Activated CD4-positive, alpha-beta T cell treated with anti-CD3 and anti-CD28 coated beads, Interleukin-2, amount 50 U/mL, for 16 hours (primary cell): ENCODE results near the gene CCDC88C.

Experiments
- DNase-seq: peaks from one replicate; pipeline ENCODE4 v3.0.0-alpha.2; 2020

Gene CCDC88C

GRCh38 chr14:91363776-91364523 lies 53.7 kb downstream of the CCDC88C start:
- no peak for DNase-seq

- no peak for DNase-seq
These were observed 56.3 kb downstream of the CCDC88C start for GRCh38 chr14:91361233-91361811.

GRCh38 chr14:91360490-91361232 lies 57.0 kb downstream of the CCDC88C start:
- DNase-seq = no peak

- no peak for DNase-seq
These were observed 58.9 kb downstream of the CCDC88C start for GRCh38 chr14:91358654-91359220.

GRCh38 chr14:91358025-91358319 lies 59.6 kb downstream of the CCDC88C start:
- no peak for DNase-seq

GRCh38 chr14:91357272-91358024 lies 60.2 kb downstream of the CCDC88C start:
- no peak for DNase-seq

- DNase-seq = no peak
These were observed 61.3 kb downstream of the CCDC88C start for GRCh38 chr14:91356181-91356763.

- no peak for DNase-seq
These were observed 62.5 kb downstream of the CCDC88C start for GRCh38 chr14:91354979-91355685.

GRCh38 chr14:91354221-91354916 lies 63.3 kb downstream of the CCDC88C start:
- DNase-seq = no peak

GRCh38 chr14:91352728-91353692 lies 64.6 kb downstream of the CCDC88C start:
- DNase-seq = no peak

GRCh38 chr14:91352053-91352452 lies 65.6 kb downstream of the CCDC88C start:
- DNase-seq = no peak

- DNase-seq = no peak
These were observed 66.1 kb downstream of the CCDC88C start for GRCh38 chr14:91351512-91351862.

GRCh38 chr14:91350813-91351511 lies 66.7 kb downstream of the CCDC88C start:
- peak; percentile 88 for DNase-seq

- DNase-seq = no peak
These were observed 67.2 kb downstream of the CCDC88C start for GRCh38 chr14:91350483-91350812.

GRCh38 chr14:91349481-91350074 lies 68.0 kb downstream of the CCDC88C start:
- peak; percentile 87 for DNase-seq

GRCh38 chr14:91348845-91349465 lies 68.7 kb downstream of the CCDC88C start:
- DNase-seq = peak; percentile 40

- no peak for DNase-seq
These were observed 70.8 kb downstream of the CCDC88C start for GRCh38 chr14:91346838-91347173.

- DNase-seq = no peak
These were observed 73.5 kb downstream of the CCDC88C start for GRCh38 chr14:91344096-91344495.

GRCh38 chr14:91343051-91343450 lies 74.6 kb downstream of the CCDC88C start:
- no peak for DNase-seq
